IMR-90 (cell line): Measurements from ENCODE around the gene OR2T2. TPM values are rescaled to one million over a fixed set of nuclear protein-coding genes. Genes with fewer than 3 reads are reported as not detected.

ENCODE experiments used
- ATAC-seq: fragments of 200-7000 bp; cut with Tn5 transposase; 2 replicates; pipeline ENCODE4 v1.9.1; 2020; ENCODE audit warnings: low read depth, mild to moderate bottlenecking, moderate library complexity
- BruUV-seq: library from RNA; stranded (reverse); fragments of 400-500 nt; replicated peaks from 2 replicates; lab custom pipeline; 2021; lab: Mats Ljungman, UMichigan
- CTCF ChIA-PET: fragments of 300-600 bp; formaldehyde crosslinking; extraction: SDS; loops from one replicate; lab custom pipeline; 2021; ENCODE audit warnings: antibody characterized with exemption; lab: Yijun Ruan, JAX
- POLR2A ChIA-PET: fragments of 300-600 bp; sonication (Branson Sonifier 250); formaldehyde crosslinking; loops from one replicate; lab custom pipeline; 2022; ENCODE audit warnings: antibody characterized with exemption; ENCODE audit not compliant: unreplicated experiment; lab: Charles Lee
- DNase-seq: peaks from one replicate; pipeline ENCODE4 v3.0.0; 2013
- H2AFZ ChIP-seq: replicated peaks from 2 replicates; pipeline ENCODE3; 2013; ENCODE audit warnings: low read length, mild to moderate bottlenecking; ENCODE audit not compliant: poor library complexity
- H2AK5ac ChIP-seq: 2 replicates; pipeline ENCODE4 v1.6.1; 2013; ENCODE audit warnings: low read depth, low read length, inconsistent platforms
- H2AK9ac ChIP-seq: replicated peaks from 2 replicates; pipeline ENCODE3; 2013; ENCODE audit warnings: mild to moderate bottlenecking, low read depth, low read length, moderate library complexity; ENCODE audit not compliant: poor library complexity
- H2BK120ac ChIP-seq: 2 replicates; pipeline ENCODE4 v1.6.1; 2013; ENCODE audit warnings: low read depth, low read length, inconsistent platforms
- H2BK15ac ChIP-seq: 3 replicates; pipeline ENCODE4 v1.6.1; 2013; ENCODE audit warnings: low read depth, low read length, inconsistent platforms
- H2BK20ac ChIP-seq: 2 replicates; pipeline ENCODE4 v1.6.1; 2013; ENCODE audit warnings: low read depth, mild to moderate bottlenecking, inconsistent platforms, low read length, moderate library complexity
- H2BK5ac ChIP-seq: 2 replicates; pipeline ENCODE4 v1.6.1; 2013; ENCODE audit warnings: mild to moderate bottlenecking, low read depth, low read length, inconsistent platforms; ENCODE audit not compliant: poor library complexity, severe bottlenecking
- H3K14ac ChIP-seq: replicated peaks from 2 replicates; pipeline ENCODE4 v1.6.1; 2013; ENCODE audit warnings: low read depth, low read length, inconsistent platforms
- H3K18ac ChIP-seq: 2 replicates; pipeline ENCODE4 v1.6.1; 2013; ENCODE audit warnings: low read depth, low read length, control low read depth
- H3K23ac ChIP-seq: 2 replicates; pipeline ENCODE4 v1.6.1; 2013; ENCODE audit warnings: low read depth, low read length, inconsistent platforms
- H3K27ac ChIP-seq: 2 replicates; pipeline ENCODE4 v1.5.1; 2013; ENCODE audit warnings: mild to moderate bottlenecking, control low read depth, low read length; ENCODE audit not compliant: insufficient read depth
- H3K27me3 ChIP-seq: 2 replicates; pipeline ENCODE4 v1.6.1; 2013; ENCODE audit warnings: low read length; ENCODE audit not compliant: control insufficient read depth, insufficient read depth
- H3K36me3 ChIP-seq: 2 replicates; pipeline ENCODE4 v1.6.1; 2013; ENCODE audit warnings: low read length, mixed read lengths; ENCODE audit not compliant: control insufficient read depth, insufficient read depth
- H3K4ac ChIP-seq: 2 replicates; pipeline ENCODE4 v1.6.1; 2013; ENCODE audit warnings: low read depth, low read length, inconsistent platforms
- H3K4me1 ChIP-seq: 2 replicates; pipeline ENCODE4 v1.6.1; 2013; ENCODE audit warnings: low read length, mixed read lengths; ENCODE audit not compliant: control insufficient read depth, insufficient read depth
- H3K4me2 ChIP-seq: 2 replicates; pipeline ENCODE4 v1.6.1; 2013; ENCODE audit warnings: low read depth, mild to moderate bottlenecking, control low read depth, low read length, moderate library complexity
- H3K4me3 ChIP-seq: 2 replicates; pipeline ENCODE4 v1.5.1; 2013; ENCODE audit warnings: low read depth, mild to moderate bottlenecking, control low read depth, low read length, moderate library complexity; ENCODE audit not compliant: insufficient read depth
- H3K56ac ChIP-seq: 2 replicates; pipeline ENCODE4 v1.6.1; 2013; ENCODE audit warnings: low read length, inconsistent platforms; ENCODE audit not compliant: insufficient read depth; ENCODE audit errors: extremely low read depth
- H3K79me1 ChIP-seq, 2 experiments: 2 replicates each; pipeline ENCODE4 v1.6.1; 2013; ENCODE audit warnings: low read length in 2 of 2, inconsistent platforms in 1 of 2, low read depth in 1 of 2
- H3K9ac ChIP-seq: 2 replicates; pipeline ENCODE4 v1.6.1; 2013; ENCODE audit warnings: low read depth, low read length, control low read depth
- H3K9me1 ChIP-seq: 2 replicates; pipeline ENCODE4 v1.6.1; 2013; ENCODE audit warnings: low read length, inconsistent platforms; ENCODE audit not compliant: insufficient read depth
- H3K9me3 ChIP-seq: 2 replicates; pipeline ENCODE4 v1.6.1; 2013; ENCODE audit warnings: low read length; ENCODE audit not compliant: control insufficient read depth, insufficient read depth
- H4K20me1 ChIP-seq: 2 replicates; pipeline ENCODE4 v1.6.1; 2013; ENCODE audit warnings: low read length, inconsistent platforms; ENCODE audit not compliant: insufficient read depth
- H4K5ac ChIP-seq: 2 replicates; pipeline ENCODE4 v1.6.1; 2013; ENCODE audit warnings: mild to moderate bottlenecking, low read depth, low read length, control low read depth
- H4K8ac ChIP-seq, 2 experiments: 2 replicates each; pipeline ENCODE4 v1.6.1; 2013; ENCODE audit warnings: low read depth in 2 of 2, low read length in 2 of 2, control low read depth in 1 of 2, inconsistent platforms in 1 of 2
- H4K91ac ChIP-seq: 2 replicates; pipeline ENCODE4 v1.6.1; 2013; ENCODE audit warnings: low read depth, low read length, inconsistent platforms; ENCODE audit not compliant: insufficient read depth
- MAZ ChIP-seq: IDR thresholded peaks from 2 replicates; pipeline ENCODE4 v1.6.1; 2012; ENCODE audit warnings: low read depth, mild to moderate bottlenecking, low read length, improper control_type of control experiment, moderate library complexity, borderline replicate concordance
- MXI1 ChIP-seq: IDR thresholded peaks from 2 replicates; pipeline ENCODE4 v1.6.1; 2012; ENCODE audit warnings: low read depth, mild to moderate bottlenecking, low read length, moderate library complexity, borderline replicate concordance
- RCOR1 ChIP-seq: IDR thresholded peaks from 2 replicates; pipeline ENCODE4 v1.6.1; 2012; ENCODE audit warnings: mild to moderate bottlenecking, low read length, improper control_type of control experiment; ENCODE audit not compliant: insufficient replicate concordance
- WGBS, 2 experiments: methylation state at CpG; one replicate each; pipeline versions ENCODE4 v1.1.5 to v1.1.7; 2013; ENCODE audit warnings: missing lambda C conversion rate in 2 of 2; ENCODE audit not compliant: insufficient read length in 1 of 2; ENCODE audit errors: extremely low coverage in 2 of 2; 5-methylcytosine and 5-hydroxymethylcytosine counted together
- dilution Hi-C: fragments of 300-500 bp; cut with HindIII; formaldehyde crosslinking; loops from one replicate; pipeline ENCODE4 v1.14.3; 2018; ENCODE audit warnings: low sequenced_read_pairs; ENCODE audit not compliant: unreplicated experiment
- in situ Hi-C: fragments of 300-500 bp; cut with MboI; formaldehyde crosslinking; loops from 3 replicates; pipeline ENCODE4 v1.14.3; 2019; ENCODE audit warnings: low sequenced_read_pairs, inconsistent platforms, mixed read lengths
- intact Hi-C: fragments of 100-400 bp; cut with micrococcal nuclease; formaldehyde crosslinking; loops from 2 replicates; pipeline ENCODE4 v1.10.0; 2022
- polyA plus RNA-seq, 3 experiments: library from polyadenylated mRNA; depleted of rRNA; stranded (reverse); fragments of >200 nt; gene quantifications; 2 replicates each; pipeline ENCODE4 v1.2.3, GENCODE V29; 2012; ENCODE audit warnings: low replicate concordance in 1 of 3
- total RNA-seq: library from RNA; depleted of rRNA; stranded (reverse); fragments of >200 nt; gene quantifications from 2 replicates; pipeline ENCODE4 v1.2.3, GENCODE V29; 2012

Gene OR2T2
- total and polyA plus RNA-seq, 2 of the 4 experiments (the other 2 are of a cell fraction): not detected

DNA sequence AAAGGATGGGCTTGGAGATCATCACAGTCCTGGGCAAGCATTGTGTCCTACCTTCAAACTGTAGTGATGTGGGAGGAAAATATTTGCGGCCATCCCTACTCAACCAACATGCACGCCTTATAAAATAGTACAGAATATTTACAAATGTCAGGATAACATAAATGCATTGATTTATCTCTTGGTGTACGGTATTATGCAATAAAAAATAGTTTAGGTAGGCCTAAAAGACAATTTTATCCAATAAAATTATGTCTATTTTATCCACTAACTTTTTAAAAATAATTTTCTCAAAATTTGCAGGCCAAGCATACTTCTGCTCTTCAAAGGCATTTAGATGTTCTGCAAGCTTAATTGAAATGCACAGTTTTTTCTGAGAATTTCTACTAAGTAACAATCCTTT is 42.7 kb upstream of the OR2T2 start, which contains the start of gene OR2T1:
Gene OR2T1 (plus strand): TSS at position 301 of the 400 bp plus-strand sequence. CDS start 3,100 bp downstream, outside the sequence.
- no peak within 1 kb of the TSS for H4K91ac ChIP-seq
- intact Hi-C loops: no loop called here
- no peak within 1 kb of the TSS for H3K18ac ChIP-seq
- H3K36me3 ChIP-seq: no peaks in the 10 kb centered on the region
- ChIA-PET CTCF (no interaction called here), POLR2A (no interaction called here)
- H2AFZ ChIP-seq: no peak within 1 kb of the TSS
- ATAC-seq (no peak), DNase-seq (no peak)
- in situ Hi-C loops: no loop called here
- H4K5ac ChIP-seq: no peak within 1 kb of the TSS
- no peak within 1 kb of the TSS for H2BK120ac ChIP-seq
- no peak within 1 kb of the TSS for H2BK20ac ChIP-seq
- no peak within 1 kb of the TSS for H3K4me3 ChIP-seq
- H3K23ac ChIP-seq: no peak within 1 kb of the TSS
- no peaks in the 10 kb centered on the region for H3K9me1 ChIP-seq
- no peak within 1 kb of the TSS for H3K56ac ChIP-seq
- H3K27ac ChIP-seq: no peak within 1 kb of the TSS
- no peak within 1 kb of the TSS for H2AK9ac ChIP-seq
- H2BK15ac ChIP-seq: no peak within 1 kb of the TSS
- H4K20me1 ChIP-seq: no peaks in the 10 kb centered on the region
- no peak for TF ChIP-seq RCOR1
- TF ChIP-seq MAZ: no peak
- TF ChIP-seq MXI1: no peak
- H2AK5ac ChIP-seq: no peak within 1 kb of the TSS
- no peak within 1 kb of the TSS for H3K9ac ChIP-seq
- no peaks in the 10 kb centered on the region for H3K4me1 ChIP-seq
- H3K9me3 ChIP-seq: peaks cover 15% of the 10 kb centered on the region
- no peaks in the 10 kb centered on the region for H3K27me3 ChIP-seq
- H2BK5ac ChIP-seq: no peak within 1 kb of the TSS
- H3K4ac ChIP-seq: no peak within 1 kb of the TSS
- H4K8ac ChIP-seq: no peak within 1 kb of the TSS
- WGBS, 2 experiments: no CpG with 5 or more reads among the region's 3 CpGs
- no peak within 1 kb of the TSS for H3K14ac ChIP-seq
- dilution Hi-C loops: no loop called here
- H3K4me2 ChIP-seq: no peak within 1 kb of the TSS
- BruUV-seq: no TSS peak
- H3K79me1 ChIP-seq: no peaks in the 10 kb centered on the region
